HG03571 (cell line): ENCODE data around the gene EPYC.

Experiments
- ATAC-seq: cut with Tn5 transposase; IDR thresholded peaks from one replicate; pipeline ENCODE4 v1.9.1; 2021; ENCODE audit not compliant: unreplicated experiment

EPYC gene

DNA sequence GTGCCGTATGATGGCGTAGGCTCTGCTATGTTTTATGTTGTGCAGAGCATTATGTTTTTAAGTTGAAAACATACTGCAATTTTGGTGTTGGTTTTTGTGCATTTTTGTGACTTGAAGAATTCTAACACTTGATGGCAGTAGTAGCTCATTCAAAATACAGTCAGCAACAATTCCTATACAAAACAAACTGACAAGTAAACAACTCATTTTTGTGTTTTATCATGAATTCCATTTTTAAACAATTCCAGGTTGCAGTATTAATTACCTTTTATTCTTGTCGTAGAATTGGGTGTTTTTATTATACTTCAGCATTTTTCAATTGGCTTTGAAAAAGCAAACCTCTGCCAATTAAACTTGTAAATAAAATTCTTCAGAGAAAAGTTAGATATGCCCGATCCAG is 45.7 kb downstream of the EPYC start:
- no peak for ATAC-seq

- no peak for ATAC-seq
Observed at GRCh38 chr12:90958347-90958746, 46.4 kb downstream of the EPYC start.

- ATAC-seq, result no peak
Observed at GRCh38 chr12:90954921-90955320, 49.9 kb downstream of the EPYC start, which contains the start of gene CCER1. Gene CCER1, minus strand, starts transcription at chr12:90955176. Its CDS starts 434 bp downstream, at chr12:90954742.

DNA sequence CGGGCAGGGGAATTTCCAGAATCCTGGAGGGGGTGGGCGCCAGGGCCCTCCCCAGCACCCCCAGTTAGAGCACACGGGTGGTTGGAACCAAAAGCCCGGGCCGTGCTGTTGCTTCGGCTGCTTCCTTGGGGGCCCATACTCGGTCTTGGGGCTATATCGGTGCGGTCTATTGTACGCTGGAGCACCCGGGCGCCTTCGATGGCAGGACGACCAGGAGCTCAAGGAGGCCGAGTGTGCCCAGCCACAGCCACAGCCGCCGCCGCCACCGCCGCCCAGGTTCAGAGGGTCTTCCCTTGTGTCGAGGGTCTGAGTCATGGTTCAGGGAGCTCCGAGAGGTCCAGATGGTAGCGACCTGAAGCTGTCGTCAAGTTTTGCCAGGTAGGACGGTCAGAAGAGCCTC is 50.3 kb downstream of the EPYC start:
- no peak for ATAC-seq

- no peak for ATAC-seq
Observed at GRCh38 chr12:90953956-90954421, 50.8 kb downstream of the EPYC start.

DNA sequence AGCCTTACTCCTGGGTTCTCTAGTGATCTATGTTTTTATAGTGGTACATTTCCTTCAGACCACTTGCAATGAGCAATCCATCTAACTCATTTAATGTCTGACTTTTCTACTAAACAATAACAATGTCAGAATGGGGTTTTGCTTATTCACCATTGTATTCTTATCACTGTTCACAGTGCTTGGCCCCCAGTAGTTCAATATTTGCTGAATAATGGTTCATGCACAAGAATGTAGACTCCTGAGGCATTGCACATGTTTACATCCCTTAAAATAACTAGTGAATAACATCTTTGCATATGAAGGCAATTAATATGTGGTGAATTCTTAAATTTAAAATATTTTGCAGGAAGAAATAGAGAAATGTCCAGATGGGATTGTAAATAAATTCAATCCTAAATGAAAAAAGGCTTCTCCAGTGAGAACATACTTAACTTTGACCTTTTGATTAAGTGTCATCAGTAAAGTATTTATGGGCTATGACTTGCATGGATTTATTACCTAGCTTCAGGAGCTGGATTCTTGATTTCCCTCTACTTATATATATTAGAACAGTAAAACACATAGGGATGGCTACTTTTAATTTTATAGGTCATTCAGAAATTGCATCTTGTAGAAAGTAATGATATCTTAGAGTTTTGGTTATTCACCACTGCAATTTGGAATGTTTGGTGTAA is 53.2 kb downstream of the EPYC start:
- no peak for ATAC-seq

GRCh38 chr12:90947869-90948268 is 56.9 kb downstream of the EPYC start:
- ATAC-seq, result no peak

DNA sequence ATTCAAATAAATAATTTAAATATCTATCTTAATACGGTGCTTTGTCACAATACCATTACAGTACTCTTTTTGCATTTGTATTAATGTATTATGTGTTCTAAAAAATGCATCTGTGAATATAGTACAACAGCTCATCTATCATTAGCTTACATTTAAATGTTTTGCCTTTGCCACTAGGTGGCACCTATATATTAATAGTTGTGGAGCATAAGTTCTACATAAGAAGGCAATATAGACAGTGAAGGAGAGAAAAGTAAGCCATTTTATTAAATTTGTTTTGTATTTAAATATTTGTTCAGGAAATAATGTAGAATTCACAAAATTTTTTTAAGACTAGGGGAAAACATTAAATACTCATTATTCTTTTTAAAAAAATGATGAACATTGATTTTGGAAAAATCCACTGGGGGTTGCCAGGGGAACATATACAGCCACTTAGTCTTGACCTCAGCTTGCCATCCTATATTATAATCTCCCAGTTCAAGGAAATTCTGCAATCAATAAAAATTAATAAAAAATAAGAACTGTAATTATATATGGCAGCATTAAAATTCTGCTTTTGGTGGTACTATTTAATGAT is 59.6 kb downstream of the EPYC start:
- peak; percentile 53 for ATAC-seq

DNA sequence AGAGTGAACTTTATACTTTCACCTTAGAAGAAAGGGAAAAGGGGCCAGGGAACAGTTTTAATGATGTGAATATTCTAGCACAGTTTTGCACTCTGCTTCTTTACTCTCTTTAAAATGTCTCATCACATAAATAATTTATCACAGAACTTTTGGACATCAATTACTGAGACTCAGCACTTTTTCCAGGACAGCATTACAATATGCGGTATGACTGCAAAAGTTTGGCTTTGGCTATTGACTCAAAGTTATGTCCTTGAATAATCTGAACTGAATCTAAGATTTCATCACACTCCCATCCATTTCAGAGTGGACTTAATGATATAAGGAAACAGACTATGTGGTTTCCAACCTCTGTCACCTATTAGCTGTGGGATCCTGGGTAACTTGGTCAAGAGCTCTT is 61.5 kb downstream of the EPYC start:
- ATAC-seq, result no peak

- ATAC-seq, result peak; percentile 65
Observed at GRCh38 chr12:90940872-90941499, 63.8 kb downstream of the EPYC start.

DNA sequence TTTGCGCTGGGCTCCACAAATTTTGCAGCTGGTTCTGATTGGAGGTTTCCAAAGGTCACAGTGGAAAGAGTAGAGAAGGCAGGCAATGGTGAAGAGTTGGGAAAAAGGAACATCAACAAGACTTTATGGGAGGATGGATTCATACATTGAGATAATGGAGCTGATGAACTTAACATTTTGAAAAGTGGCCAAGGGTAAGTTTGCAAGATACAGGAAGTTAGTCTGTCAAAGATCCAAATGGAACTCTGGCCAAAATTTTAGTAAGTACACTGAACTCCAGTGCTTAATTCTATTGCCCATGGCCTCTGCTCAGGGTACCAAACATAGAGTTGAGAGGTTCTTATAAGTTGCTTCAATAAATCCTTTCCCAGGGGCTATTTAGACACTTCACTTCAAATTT is 65.4 kb downstream of the EPYC start:
- no peak for ATAC-seq

- no peak for ATAC-seq
Observed at GRCh38 chr12:90938451-90938850, 66.3 kb downstream of the EPYC start.

DNA sequence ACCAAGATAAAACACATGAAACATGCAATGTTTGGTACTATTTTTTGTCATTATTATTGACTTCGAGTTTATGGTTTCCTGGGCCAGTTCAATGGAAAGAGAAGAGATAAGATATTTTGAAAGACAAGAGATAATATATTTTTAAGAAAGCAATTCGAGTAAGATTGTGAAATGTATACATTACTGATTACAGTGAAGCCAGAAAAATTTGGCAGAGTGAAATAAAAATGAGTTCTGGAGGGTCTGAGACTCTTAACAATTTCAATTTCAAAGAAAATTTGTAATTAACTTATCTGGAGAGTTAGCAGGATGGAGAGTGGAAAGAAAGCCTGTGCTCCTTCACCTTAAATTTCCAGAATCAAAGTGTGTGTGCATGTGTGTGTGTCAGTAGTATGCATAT is 67.1 kb downstream of the EPYC start:
- no peak for ATAC-seq

DNA sequence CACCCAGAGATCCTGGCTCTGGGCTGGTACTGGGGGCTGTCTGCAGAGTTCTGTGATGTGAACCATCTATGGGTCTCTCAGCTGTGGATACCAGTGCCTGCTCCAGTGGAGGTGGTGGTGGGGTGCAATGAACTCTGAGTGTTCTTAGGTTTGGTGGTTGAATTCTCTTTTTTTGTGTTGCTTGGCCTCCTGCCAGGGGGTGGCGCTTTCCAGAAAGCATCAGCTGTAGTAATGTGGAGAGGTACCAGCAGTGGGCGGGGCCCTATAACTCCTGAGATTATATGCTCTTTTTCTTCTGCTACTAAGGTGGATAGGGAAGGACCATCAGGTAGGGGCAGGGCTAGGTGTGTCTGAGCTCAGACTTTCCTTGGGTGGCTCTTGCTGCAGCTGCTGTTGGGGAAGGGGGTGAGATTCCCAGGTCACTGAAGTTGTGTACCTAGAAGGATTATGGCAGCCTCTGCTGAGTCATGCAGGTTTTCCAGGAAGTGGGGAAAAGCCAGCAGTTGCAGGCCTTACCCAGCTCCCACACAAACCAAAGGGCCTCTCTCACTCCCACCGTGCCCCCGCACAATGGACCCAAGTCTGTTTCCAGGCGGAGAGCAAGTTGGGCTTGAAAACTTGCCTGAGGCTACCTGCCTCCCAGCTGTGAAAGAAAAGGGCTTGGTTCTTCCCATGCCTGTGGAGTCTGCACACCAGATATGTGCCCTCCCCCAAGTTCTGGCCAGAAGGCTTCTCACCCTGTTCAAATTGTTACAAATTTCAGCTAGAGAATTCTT is 68.4 kb downstream of the EPYC start:
- no peak for ATAC-seq

- ATAC-seq, result no peak
Observed at GRCh38 chr12:90925562-90925961, 79.2 kb downstream of the EPYC start.

DNA sequence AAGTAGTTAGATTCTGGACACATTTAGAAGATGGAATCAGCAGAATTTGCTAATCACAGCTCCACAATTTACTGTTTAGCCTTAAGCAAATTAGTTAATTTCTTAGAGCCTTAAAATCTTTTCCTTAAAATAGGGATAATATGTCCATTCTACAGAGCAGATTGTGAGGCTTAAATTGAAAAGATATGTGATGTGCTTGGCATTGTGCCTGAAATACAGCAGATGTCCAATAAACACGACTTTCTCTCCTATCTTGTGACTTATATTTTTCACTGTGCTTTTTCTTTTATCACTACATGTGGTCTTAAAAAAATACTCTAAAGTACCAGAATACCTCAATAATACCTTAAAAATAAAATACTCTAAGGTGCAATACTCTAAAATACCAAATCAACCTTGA is 80.4 kb downstream of the EPYC start:
- ATAC-seq, result no peak

- no peak for ATAC-seq
Observed at GRCh38 chr12:90922145-90922627, 82.6 kb downstream of the EPYC start.

DNA sequence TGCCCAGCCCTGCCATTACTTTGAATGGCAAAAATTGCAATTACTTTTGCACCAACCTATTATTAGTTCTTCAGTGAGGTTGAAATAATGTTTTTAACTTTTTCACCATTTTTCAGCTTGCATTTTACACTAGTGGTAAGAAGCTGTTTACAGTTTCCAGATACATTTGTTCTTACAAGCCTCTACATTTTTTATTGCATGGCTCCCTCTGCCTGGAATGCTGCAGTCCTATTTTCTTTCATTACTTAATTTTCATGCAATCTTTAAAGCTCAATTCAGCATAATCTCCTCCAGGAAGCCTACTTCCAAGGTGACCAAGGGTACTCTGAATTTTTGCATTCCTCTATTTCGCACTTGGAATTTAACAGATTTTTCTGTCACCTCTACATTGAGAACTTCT is 83.2 kb downstream of the EPYC start:
- ATAC-seq, result no peak

- no peak for ATAC-seq
Observed at GRCh38 chr12:90920222-90920621, 84.5 kb downstream of the EPYC start.

DNA sequence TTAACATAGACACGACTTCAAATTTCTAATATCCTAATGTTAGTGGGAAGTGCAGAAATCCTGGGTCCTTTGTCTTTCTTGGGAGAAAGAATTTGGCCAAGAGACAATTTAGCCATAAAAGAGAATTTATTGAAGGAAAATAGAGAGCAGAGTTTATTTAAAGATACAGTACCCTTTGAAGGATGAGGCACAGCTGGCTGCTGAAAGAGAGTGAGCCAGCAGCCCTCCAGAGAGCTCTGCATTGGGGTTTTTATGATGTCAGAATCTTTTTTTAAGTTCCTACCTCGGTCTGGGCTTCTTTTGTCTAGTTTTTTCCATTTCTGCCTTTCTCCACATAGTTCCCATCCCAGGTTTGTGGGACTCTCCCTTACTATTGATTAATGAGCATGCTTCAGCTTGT is 87.3 kb downstream of the EPYC start:
- ATAC-seq, result no peak

- no peak for ATAC-seq
Observed at GRCh38 chr12:90916516-90916915, 88.3 kb downstream of the EPYC start.
